MM.1S (cell line): ENCODE data around the gene ZNF398.

ENCODE experiments used
- DNase-seq: peaks from one replicate; pipeline ENCODE4 v3.0.0-alpha.2; 2015
- H2AFZ ChIP-seq: fragments of 300-600 bp; sonication (generic); 2 replicates; pipeline ENCODE4 v1.6.0; 2016; ENCODE audit warnings: antibody characterized with exemption, low read length
- H3F3A ChIP-seq: fragments of 300-600 bp; sonication (generic); 2 replicates; pipeline ENCODE4 v1.6.1; 2016; ENCODE audit warnings: mild to moderate bottlenecking, antibody characterized with exemption, low read length, moderate library complexity, mixed read lengths; ENCODE audit not compliant: insufficient read depth
- H3K27ac ChIP-seq: fragments of 300-600 bp; sonication (generic); 2 replicates; pipeline ENCODE4 v1.5.1; 2016; ENCODE audit warnings: mild to moderate bottlenecking, low read length
- H3K27me3 ChIP-seq: fragments of 300-600 bp; sonication (generic); replicated peaks from 2 replicates; pipeline ENCODE4 v1.6.0; 2016; ENCODE audit warnings: low read length; ENCODE audit not compliant: insufficient read depth
- H3K36me3 ChIP-seq: fragments of 300-600 bp; sonication (generic); replicated peaks from 2 replicates; pipeline ENCODE4 v1.6.1; 2016; ENCODE audit warnings: mild to moderate bottlenecking, low read length, mixed read lengths; ENCODE audit not compliant: insufficient read depth
- H3K4me1 ChIP-seq: fragments of 300-600 bp; sonication (generic); 2 replicates; pipeline ENCODE4 v1.6.1; 2016; ENCODE audit warnings: low read length, mixed read lengths
- H3K4me2 ChIP-seq: fragments of 300-600 bp; sonication (generic); 2 replicates; pipeline ENCODE4 v1.6.0; 2016; ENCODE audit warnings: low read depth, low read length
- H3K4me3 ChIP-seq: fragments of 300-600 bp; sonication (generic); 2 replicates; pipeline ENCODE4 v1.5.1; 2016; ENCODE audit warnings: low read length, mixed read lengths
- H3K79me2 ChIP-seq: fragments of 300-600 bp; sonication (generic); 2 replicates; pipeline ENCODE4 v1.6.1; 2016; ENCODE audit warnings: mixed run types, low read length, mixed read lengths
- H3K9ac ChIP-seq: fragments of 300-600 bp; sonication (generic); 2 replicates; pipeline ENCODE4 v1.6.1; 2016; ENCODE audit warnings: low read length, mixed read lengths
- H3K9me2 ChIP-seq: fragments of 300-600 bp; sonication (generic); replicated peaks from 2 replicates; pipeline ENCODE4 v1.6.1; 2016; ENCODE audit warnings: mild to moderate bottlenecking, low read length, mixed read lengths; ENCODE audit not compliant: insufficient read depth
- H3K9me3 ChIP-seq: fragments of 300-600 bp; sonication (generic); replicated peaks from 2 replicates; pipeline ENCODE4 v1.6.1; 2016; ENCODE audit warnings: mild to moderate bottlenecking, low read length, mixed read lengths; ENCODE audit not compliant: insufficient read depth
- H4K20me1 ChIP-seq: fragments of 300-600 bp; sonication (generic); 2 replicates; pipeline ENCODE4 v1.6.1; 2016; ENCODE audit warnings: mild to moderate bottlenecking, low read length, moderate library complexity, mixed read lengths; ENCODE audit not compliant: insufficient read depth
- CTCF ChIP-seq: fragments of 300-600 bp; sonication (generic); IDR thresholded peaks from 2 replicates; pipeline ENCODE4 v1.5.1; 2016; ENCODE audit warnings: antibody characterized with exemption, low read length, mixed read lengths
- EZH2 ChIP-seq: fragments of 300-600 bp; sonication (generic); optimal IDR thresholded peaks from 2 replicates; pipeline ENCODE3; 2017; ENCODE audit warnings: low read depth, mild to moderate bottlenecking, antibody characterized with exemption, low read length, mixed read lengths
- EZH2phosphoT487 ChIP-seq: fragments of 300-600 bp; sonication (generic); IDR thresholded peaks from 2 replicates; pipeline ENCODE4 v1.6.1; 2018; ENCODE audit warnings: antibody characterized with exemption, low read length

The ZNF398 gene

GRCh38 chr7:149133028-149133710 is 14.1 kb upstream of the ZNF398 start:
- H3K4me2 ChIP-seq, result no peak overlapping the region
- no peak overlapping the region for H3K27ac ChIP-seq
- TF ChIP-seq EZH2 (no peak), CTCF (no peak), EZH2phosphoT487 (no peak)
- H3K79me2 ChIP-seq, result peaks cover 3% of the 10 kb centered on the region
- H3K9me3 ChIP-seq, result no peaks in the 10 kb centered on the region
- H4K20me1 ChIP-seq, result no peaks in the 10 kb centered on the region
- H3F3A ChIP-seq, result peaks cover 3% of the 10 kb centered on the region; the same call in 1 of the 2 replicates
- no peak for DNase-seq
- no peak overlapping the region for H3K9ac ChIP-seq
- H2AFZ ChIP-seq, result no peak overlapping the region
- H3K36me3 ChIP-seq, result peaks cover 16% of the 10 kb centered on the region
- H3K27me3 ChIP-seq, result no peaks in the 10 kb centered on the region
- no peaks in the 10 kb centered on the region for H3K9me2 ChIP-seq
- peaks cover 2% of the 10 kb centered on the region for H3K4me1 ChIP-seq
- H3K4me3 ChIP-seq, result no peak overlapping the region

GRCh38 chr7:149136118-149136517 is 11.1 kb upstream of the ZNF398 start:
- Histone ChIP-seq H3K27me3 (no peaks in the 10 kb centered on the region), H3K4me1 (no peaks in the 10 kb centered on the region), H3K4me2 (no peak overlapping the region), H3K9me2 (no peaks in the 10 kb centered on the region), H3K36me3 (peaks cover 3% of the 10 kb centered on the region), H3F3A (no peaks in the 10 kb centered on the region), H3K9me3 (no peaks in the 10 kb centered on the region), H3K79me2 (no peaks in the 10 kb centered on the region), H2AFZ (no peak overlapping the region), H3K9ac (no peak overlapping the region), H3K4me3 (no peak overlapping the region), H3K27ac (no peak overlapping the region), H4K20me1 (no peaks in the 10 kb centered on the region)
- TF ChIP-seq EZH2 (no peak), EZH2phosphoT487 (no peak), CTCF (no peak)
- DNase-seq, result no peak

GRCh38 chr7:149140831-149141230 is 6.4 kb upstream of the ZNF398 start:
- TF ChIP-seq CTCF (no peak), EZH2 (no peak), EZH2phosphoT487 (no peak)
- H3K27me3 ChIP-seq, result no peaks in the 10 kb centered on the region

More at GRCh38 chr7:149140831-149141230, 6.4 kb upstream of the ZNF398 start:
- no peaks in the 10 kb centered on the region for H3K9me3 ChIP-seq
- no peak overlapping the region for H3K27ac ChIP-seq
- H3K4me1 ChIP-seq, result no peaks in the 10 kb centered on the region
- H3K9me2 ChIP-seq, result no peaks in the 10 kb centered on the region
- peaks cover 8% of the 10 kb centered on the region; the same call in 1 of the 2 replicates for H3F3A ChIP-seq
- H3K79me2 ChIP-seq, result peaks cover 9% of the 10 kb centered on the region; the same call in 1 of the 2 replicates
- H2AFZ ChIP-seq, result no peak overlapping the region
- H4K20me1 ChIP-seq, result no peaks in the 10 kb centered on the region
- no peak overlapping the region for H3K9ac ChIP-seq
- H3K4me2 ChIP-seq, result no peak overlapping the region
- DNase-seq, result no peak
- no peak overlapping the region for H3K4me3 ChIP-seq
- no peaks in the 10 kb centered on the region for H3K36me3 ChIP-seq
